GM18502 (cell line): Measurements from ENCODE around the gene DMRT2.
A peak's percentile ranks its signal among the peaks of the same experiment; 100 is the strongest.

ENCODE experiments used
- ATAC-seq: cut with Tn5 transposase; IDR thresholded peaks from one replicate; pipeline ENCODE4 v1.9.1; 2021; ENCODE audit warnings: mild to moderate bottlenecking; ENCODE audit not compliant: unreplicated experiment, poor library complexity

The DMRT2 gene

DNA sequence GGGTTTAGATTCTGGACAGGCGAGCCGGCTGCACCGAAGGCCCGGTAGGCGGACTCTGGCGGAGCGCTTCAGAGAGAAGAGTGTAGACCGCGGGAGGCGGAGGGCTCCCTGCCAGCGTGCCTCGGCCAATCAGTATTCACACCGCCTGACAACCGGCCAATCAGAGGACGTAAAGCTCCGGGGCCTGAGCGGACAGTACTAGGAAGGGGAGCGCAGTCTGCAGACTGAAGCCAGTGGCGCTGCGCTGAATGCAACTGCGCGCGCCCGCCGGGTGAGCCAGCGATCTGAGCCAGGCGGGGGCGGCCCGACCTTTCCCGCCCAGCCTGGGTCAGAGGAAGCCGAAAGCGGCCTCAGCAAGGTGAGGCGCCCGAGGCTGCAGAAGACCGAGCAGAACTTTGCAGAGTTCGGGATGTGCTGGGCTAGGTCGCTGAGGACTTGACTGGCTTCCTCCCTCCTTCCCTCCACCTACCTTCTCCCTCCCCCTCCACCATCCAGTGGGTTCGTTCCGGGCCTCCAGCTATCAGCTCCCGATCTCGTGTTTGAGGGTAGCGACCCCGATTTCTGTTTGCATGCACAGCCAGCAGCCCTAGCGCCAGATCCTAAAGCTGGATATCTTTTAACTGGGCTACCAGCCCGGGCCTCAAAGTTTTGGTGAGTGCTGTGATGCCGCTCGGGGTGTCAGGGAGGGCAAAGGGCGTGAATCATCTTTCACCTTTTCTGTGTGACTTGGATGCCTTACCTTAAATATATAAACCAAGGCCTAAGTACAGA lies at the start of gene DMRT2:
DMRT2 (plus strand) TSS at position 233 of the 771 bp plus-strand sequence. CDS start 1,257 bp downstream, outside the sequence.
- peak; percentile 76 for ATAC-seq

GRCh38 chr9:1001838-1002237 lies 48.3 kb upstream of the DMRT2 start:
- ATAC-seq, result no peak

- no peak for ATAC-seq
Observed at GRCh38 chr9:1002678-1003077, 47.5 kb upstream of the DMRT2 start.

- ATAC-seq, result peak; percentile 66
Observed at GRCh38 chr9:1005043-1005667, 45.0 kb upstream of the DMRT2 start.

DNA sequence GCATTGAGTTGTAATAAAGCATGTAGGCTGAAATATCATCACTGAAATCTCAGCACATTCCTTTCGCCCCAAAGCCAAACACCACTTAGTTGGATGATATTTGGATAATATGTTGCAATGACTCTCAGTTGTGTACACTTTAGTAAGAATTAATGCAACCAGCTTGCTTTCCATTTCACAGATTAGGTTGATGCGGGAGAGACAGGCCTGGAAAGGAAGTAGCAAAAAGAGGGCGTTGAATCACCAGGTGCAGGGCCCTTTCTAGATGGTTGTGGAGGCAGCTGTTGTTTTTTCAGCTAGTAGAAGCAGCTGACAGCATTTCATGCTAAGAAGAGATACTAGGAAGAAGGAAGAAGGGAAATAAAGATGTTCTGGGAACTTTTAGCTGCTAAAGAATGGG lies 42.8 kb upstream of the DMRT2 start:
- ATAC-seq, result no peak

- ATAC-seq, result no peak
Observed at GRCh38 chr9:1008216-1008615, 41.9 kb upstream of the DMRT2 start.

GRCh38 chr9:1009101-1009707 lies 41.0 kb upstream of the DMRT2 start:
- ATAC-seq, result peak; percentile 91

- no peak for ATAC-seq
Observed at GRCh38 chr9:1013021-1013420, 37.1 kb upstream of the DMRT2 start.

- ATAC-seq, result no peak
Observed at GRCh38 chr9:1014225-1014624, 35.9 kb upstream of the DMRT2 start.

GRCh38 chr9:1014640-1015039 lies 35.5 kb upstream of the DMRT2 start:
- ATAC-seq, result no peak

DNA sequence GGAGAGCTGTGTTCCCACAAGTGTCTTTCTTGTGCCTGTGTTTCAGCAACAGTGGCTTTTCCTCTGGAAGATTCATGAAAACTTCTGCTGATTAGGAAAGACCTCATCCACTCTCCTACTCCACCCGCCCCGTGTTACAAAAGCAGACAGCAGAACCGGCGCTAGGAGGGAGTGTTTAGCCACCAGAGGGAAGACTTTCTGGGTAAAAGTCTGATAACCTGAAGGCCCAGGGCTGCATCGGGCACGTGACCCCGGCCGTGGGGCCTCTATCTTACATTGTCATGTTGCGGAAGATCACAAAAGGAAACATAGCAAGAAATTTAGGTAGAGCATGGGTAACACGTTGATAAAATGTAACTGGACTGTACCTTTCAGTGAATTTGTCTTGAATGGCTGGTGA lies 32.0 kb upstream of the DMRT2 start:
- ATAC-seq, result peak; percentile 65

DNA sequence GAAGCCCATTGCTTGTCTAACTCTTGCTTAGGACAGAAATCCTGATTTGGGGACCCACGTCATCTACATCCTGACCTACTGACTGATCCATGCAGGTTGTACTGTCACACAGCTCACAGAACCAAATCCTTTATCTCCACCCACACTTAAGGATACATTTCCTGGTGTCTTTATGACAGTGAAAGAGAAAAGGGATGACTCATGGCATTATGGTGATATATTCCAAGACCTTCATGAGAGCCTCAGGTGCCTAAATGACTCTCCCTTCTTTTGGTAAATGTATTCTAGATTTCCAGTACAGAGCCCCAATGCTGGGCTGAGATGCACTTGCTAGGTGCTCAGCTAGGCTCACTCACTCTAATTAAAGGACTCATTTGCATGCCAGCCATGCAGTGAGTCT lies 26.0 kb upstream of the DMRT2 start:
- ATAC-seq, result no peak

DNA sequence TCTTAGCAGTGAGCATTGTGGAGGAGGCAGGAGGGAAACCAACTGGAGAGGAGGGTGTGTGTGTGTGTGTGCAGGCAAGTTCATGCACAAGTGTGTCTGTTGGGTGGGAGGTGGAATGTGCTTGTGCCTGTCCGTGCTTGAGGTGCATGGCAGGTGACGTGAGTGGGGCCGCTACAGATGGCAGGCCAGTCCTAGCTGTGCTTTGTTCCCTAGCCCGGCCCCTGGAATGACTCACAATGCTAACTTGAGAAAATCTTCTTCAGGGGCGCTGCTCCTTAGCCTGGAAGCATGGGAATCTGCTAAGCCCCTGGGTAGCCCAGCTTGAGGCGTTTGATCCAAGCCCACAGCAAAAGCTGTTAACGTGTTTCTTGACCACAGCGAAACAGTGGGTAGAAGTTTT lies 25.0 kb upstream of the DMRT2 start:
- ATAC-seq, result no peak

DNA sequence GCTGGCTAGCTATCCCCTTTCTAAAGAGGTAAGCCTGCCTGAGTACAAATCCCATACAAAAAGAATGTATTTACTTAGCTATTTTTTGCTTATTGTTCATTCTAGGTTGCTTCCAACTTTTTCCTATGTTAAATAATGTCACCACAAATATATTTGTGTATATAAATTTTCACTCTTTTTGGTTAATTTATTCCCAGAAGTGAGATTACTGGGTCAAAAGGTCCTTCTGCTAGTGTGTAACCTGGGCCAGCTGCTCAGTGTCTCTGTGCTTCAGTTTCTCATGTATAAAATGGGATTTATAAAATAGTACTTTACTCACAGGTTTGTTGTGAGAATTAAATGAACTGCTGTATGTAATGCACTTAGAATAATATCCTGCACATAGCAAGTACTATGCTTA lies 23.9 kb upstream of the DMRT2 start:
- ATAC-seq, result no peak

DNA sequence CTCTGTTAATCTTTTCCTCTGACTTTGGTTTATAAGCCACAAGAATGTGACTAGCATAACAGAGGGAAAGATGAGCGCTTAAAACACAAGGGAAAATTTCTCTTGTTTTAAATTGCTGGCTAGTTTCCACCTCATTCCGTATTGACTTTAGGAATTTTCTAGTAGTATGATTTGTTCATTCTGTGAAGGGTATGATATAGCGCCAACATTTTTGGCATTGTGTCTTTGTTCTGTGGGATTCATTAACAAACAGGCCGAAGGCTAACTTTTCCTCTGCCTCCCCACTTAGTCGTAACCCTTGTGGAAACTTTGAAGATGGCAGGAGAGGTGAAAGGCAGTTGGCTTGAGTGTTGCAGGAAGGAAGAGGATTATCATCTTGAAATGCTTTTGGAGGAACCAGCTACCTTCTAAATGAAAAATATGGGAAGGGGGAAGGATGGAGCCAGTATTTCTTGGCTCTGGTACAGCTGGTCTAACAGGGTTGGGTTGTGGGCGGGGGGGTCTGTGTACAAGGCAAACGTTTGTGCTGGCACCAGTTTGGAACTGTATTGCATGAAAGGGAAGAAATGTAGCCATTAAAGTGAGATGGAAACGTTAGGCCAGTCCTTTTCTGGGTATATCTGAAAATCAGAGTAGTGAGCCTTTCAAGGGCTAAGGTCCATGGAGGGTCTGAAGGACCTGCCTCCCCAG lies 21.5 kb upstream of the DMRT2 start:
- no peak for ATAC-seq

- no peak for ATAC-seq
Observed at GRCh38 chr9:1031951-1032601, 18.1 kb upstream of the DMRT2 start.

DNA sequence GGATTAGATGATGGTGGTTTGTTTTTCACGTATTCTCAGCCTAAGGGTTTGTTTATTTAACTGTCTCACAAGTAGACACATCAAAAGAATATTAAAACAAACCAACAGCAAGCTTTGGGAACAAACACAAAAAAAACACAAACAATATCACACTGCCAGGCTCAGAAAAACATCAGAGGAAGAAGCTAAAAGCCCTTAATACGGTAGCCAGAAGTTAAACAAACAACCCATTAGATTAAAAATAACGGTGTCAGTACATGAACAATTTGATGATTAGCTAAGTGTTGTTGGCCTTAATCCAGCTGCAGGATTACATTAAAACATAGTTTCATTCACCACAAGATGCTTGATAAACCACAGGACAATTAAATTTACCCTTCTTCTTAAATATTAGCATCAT lies 15.9 kb upstream of the DMRT2 start:
- no peak for ATAC-seq

DNA sequence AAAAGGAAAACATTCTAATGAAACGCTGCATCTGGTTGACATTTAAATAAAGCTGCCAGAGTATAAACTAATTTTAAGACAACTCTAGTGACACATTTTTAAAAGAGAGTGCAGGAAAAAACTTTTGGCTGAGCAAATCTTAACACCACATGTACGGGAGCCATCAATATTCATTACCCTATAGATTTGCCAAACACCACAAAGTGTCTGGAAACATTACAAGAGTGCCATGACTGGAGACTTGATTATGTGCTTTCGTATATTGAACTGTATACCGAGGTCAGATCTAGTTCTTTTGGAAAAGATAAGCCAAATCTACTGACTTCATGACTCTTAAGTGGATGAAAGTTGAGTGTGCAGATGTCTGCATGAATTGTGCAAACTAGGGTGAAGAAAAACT lies 10.6 kb upstream of the DMRT2 start:
- no peak for ATAC-seq

DNA sequence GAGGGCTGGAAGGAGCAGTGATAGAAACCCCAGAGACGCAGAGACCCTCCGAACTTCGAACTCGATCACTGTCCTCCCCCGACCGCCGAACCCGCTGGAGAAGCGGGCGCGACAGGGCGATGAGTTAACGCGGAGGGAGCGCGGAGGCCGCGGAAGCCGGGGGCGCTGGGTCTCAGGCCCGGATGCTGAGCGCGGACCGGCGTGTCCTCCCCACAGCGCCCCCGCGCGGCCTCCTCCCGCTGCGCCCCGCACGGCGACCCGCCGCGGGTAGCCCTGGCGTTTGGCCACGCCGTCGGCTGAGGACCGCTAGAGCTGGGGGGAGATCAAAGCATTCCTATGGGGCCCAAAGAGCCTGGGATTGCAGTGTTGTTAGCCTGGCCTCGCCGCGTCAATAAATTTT lies 7.7 kb upstream of the DMRT2 start:
- no peak for ATAC-seq

- ATAC-seq, result no peak
Observed at GRCh38 chr9:1044643-1045042, 5.5 kb upstream of the DMRT2 start.
